WI38 (cell line): ENCODE data around the gene C14orf93.
"Not testable (repeated sequence)": the region's sequence is repeated elsewhere in the genome, so short reads cannot be mapped to it uniquely, and the experiment has no call there.

Experiments
- H3K4me3 ChIP-seq: 2 replicates; pipeline ENCODE4 v1.5.1; 2011; ENCODE audit warnings: low read depth, mild to moderate bottlenecking, control low read depth, low read length
- TF ChIP-seq, protein P1 (sequence below): IDR thresholded peaks from 2 replicates; pipeline ENCODE4 v1.5.1; 2012; ENCODE audit warnings: low read depth, mild to moderate bottlenecking, control low read depth, low read length

C14orf93 gene

DNA sequence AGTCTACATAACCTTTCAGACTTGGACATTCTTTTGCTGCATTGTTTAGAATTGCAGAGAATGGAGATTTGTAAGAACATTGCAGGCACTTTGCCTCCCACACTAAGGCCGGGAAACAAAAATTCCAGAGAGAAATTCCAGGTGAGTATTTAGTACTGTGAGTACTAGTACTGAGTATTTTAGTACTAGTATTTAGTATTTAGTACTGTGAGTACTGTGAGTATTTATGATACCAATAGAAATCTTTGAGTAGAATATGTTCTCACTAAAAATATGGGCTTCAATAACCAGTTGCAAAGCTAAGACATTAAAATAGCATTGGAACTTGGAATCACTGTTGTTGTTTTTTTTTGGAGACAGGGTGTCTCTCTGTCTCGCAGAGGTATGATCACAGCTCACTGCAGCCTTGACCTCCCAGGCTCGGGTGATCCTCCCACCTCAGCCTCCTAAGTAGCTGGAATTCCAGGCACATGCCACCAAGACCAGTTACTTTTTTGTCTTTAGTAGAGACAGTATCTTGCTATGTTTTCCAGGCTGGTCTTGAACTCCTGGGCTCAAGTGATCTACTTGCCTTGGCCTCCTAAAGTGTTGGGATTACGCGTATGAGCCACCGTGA lies 47.8 kb downstream of the C14orf93 start:
- TF ChIP-seq, protein P1, sequence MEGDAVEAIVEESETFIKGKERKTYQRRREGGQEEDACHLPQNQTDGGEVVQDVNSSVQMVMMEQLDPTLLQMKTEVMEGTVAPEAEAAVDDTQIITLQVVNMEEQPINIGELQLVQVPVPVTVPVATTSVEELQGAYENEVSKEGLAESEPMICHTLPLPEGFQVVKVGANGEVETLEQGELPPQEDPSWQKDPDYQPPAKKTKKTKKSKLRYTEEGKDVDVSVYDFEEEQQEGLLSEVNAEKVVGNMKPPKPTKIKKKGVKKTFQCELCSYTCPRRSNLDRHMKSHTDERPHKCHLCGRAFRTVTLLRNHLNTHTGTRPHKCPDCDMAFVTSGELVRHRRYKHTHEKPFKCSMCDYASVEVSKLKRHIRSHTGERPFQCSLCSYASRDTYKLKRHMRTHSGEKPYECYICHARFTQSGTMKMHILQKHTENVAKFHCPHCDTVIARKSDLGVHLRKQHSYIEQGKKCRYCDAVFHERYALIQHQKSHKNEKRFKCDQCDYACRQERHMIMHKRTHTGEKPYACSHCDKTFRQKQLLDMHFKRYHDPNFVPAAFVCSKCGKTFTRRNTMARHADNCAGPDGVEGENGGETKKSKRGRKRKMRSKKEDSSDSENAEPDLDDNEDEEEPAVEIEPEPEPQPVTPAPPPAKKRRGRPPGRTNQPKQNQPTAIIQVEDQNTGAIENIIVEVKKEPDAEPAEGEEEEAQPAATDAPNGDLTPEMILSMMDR = no peak
- no peak overlapping the region for H3K4me3 ChIP-seq

GRCh38 chr14:22955702-22956569 lies 54.0 kb downstream of the C14orf93 start:
- H3K4me3 ChIP-seq = peak overlapping the region; percentile 72
- TF ChIP-seq, protein P1 = no peak

DNA sequence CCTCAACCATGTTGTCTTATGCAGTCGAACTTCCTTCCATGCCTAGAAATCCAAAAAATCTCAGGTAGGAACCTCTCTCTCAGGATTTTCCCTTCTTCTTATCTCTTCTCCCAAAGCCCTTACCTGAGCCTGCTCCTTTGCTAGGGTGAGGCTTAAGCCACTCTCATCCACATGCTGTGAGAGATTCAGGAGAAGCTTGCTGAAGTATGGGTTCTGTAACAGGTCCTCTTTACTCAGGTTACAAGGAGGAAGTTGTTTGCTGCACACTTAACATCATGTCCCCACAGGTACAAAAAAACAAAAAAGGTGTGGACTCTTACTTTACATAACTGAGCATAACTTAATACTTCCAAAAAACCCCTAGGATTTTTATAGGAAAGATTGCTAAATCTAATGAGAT lies 57.5 kb downstream of the C14orf93 start:
- TF ChIP-seq, protein P1 = no peak
- H3K4me3 ChIP-seq = no peak overlapping the region

DNA sequence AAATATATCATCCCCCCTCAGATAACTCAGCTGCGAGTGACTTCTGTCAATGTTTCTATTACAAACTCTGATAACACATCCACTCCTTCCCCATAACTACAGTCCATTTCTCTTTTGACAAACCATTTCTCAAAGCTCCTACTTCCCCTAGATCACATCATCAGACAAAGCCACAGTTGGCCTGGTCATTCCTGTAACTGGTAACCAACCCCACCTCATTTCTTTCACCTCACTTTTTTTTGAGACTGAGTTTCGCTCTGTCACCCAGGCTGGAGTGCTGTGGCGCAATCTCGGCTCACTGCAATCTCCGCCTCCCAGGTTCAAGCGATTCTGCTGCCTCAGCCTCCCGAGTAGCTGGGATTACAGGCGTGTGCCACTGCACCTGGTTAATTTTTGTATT lies 58.1 kb downstream of the C14orf93 start:
- not testable (repeated sequence) for H3K4me3 ChIP-seq

- no peak overlapping the region for H3K4me3 ChIP-seq
- TF ChIP-seq, protein P1 = no peak
Measured at GRCh38 chr14:22945642-22946041, 64.3 kb downstream of the C14orf93 start.

GRCh38 chr14:22939684-22940083 lies 70.3 kb downstream of the C14orf93 start:
- TF ChIP-seq, protein P1 = no peak
- no peak overlapping the region for H3K4me3 ChIP-seq
